Lung (tissue), 12 donors: ENCODE measurements around the gene RPRD1A. TPM values are rescaled to one million over a fixed set of nuclear protein-coding genes. Genes with fewer than 3 reads are reported as not detected.

ENCODE experiments used
- ATAC-seq: fragments of 200-7000 bp; cut with Tn5 transposase; one replicate; pipeline ENCODE4 v1.9.1; 2020; ENCODE audit warnings: moderate number of reproducible peaks; ENCODE audit not compliant: insufficient read depth, low FRiP score
- DNase-seq, 3 donors: peaks; one replicate each; pipeline ENCODE4 v3.0.0-alpha.2; 2013 to 2017
- H3K27ac ChIP-seq, 2 donors: one replicate each; pipeline ENCODE4 v1.5.1; 2013; ENCODE audit warnings: mild to moderate bottlenecking in 2 of 2, moderate library complexity in 2 of 2, control low read depth in 1 of 2, inconsistent platforms in 1 of 2, low read depth in 1 of 2, low read length in 1 of 2
- H3K27me3 ChIP-seq, 3 donors: one replicate each; pipeline ENCODE4 v1.5.1; 2013; ENCODE audit warnings: low read length in 2 of 3; ENCODE audit not compliant: control insufficient read depth in 3 of 3, insufficient read depth in 3 of 3
- H3K36me3 ChIP-seq, 4 donors: one replicate each; pipeline ENCODE4 v1.5.1; 2013; ENCODE audit warnings: low read length in 4 of 4, mild to moderate bottlenecking in 1 of 4, moderate library complexity in 1 of 4; ENCODE audit not compliant: control insufficient read depth in 4 of 4, insufficient read depth in 4 of 4
- H3K4me1 ChIP-seq, 5 donors: one replicate each; pipeline ENCODE4 v1.5.1; 2013; ENCODE audit warnings: low read length in 5 of 5, mild to moderate bottlenecking in 2 of 5, moderate library complexity in 1 of 5; ENCODE audit not compliant: control insufficient read depth in 5 of 5, insufficient read depth in 5 of 5
- H3K4me3 ChIP-seq: one replicate; pipeline ENCODE4 v1.5.1; 2013; ENCODE audit warnings: mild to moderate bottlenecking, control low read depth, moderate library complexity
- H3K9ac ChIP-seq, 2 donors: one replicate each; pipeline ENCODE4 v1.5.1; 2013; ENCODE audit warnings: low read length in 2 of 2, control low read depth in 1 of 2; ENCODE audit not compliant: insufficient read depth in 1 of 2
- H3K9me3 ChIP-seq, 4 donors: one replicate each; pipeline ENCODE4 v1.5.1; 2013; ENCODE audit warnings: low read length in 3 of 4, mild to moderate bottlenecking in 1 of 4, moderate library complexity in 1 of 4; ENCODE audit not compliant: control insufficient read depth in 4 of 4, insufficient read depth in 3 of 4
- CTCF ChIP-seq: IDR thresholded peaks from 2 replicates; pipeline ENCODE4 v1.5.1; 2012; ENCODE audit warnings: mild to moderate bottlenecking; ENCODE audit errors: control extremely low read depth, extremely low read depth
- WGBS, 2 donors: extraction: QIAGEN DNeasy Blood & Tissue Kit; methylation state at CpG; one replicate each; pipeline ENCODE4 v1.1.7; 2013; 5-methylcytosine and 5-hydroxymethylcytosine counted together
- polyA plus RNA-seq, 2 donors: library from polyadenylated mRNA; stranded (reverse); fragments of 200-250 nt; gene quantifications; one replicate each; pipeline ENCODE4 v1.2.1, GENCODE V29; 2013
- total RNA-seq, 2 donors: library from RNA; depleted of rRNA in 1 of 2; stranded (reverse); fragments of >200 nt in 1 of 2; gene quantifications; one replicate each; pipeline ENCODE4 v1.2.1, GENCODE V29; 2014 to 2021
- donor health status: control.
- donor health status: control.
- donor health status: Bipolar disorder and iron deficiency.
- donor health status: healthy.
- donor health status: DM: yes; HTN: yes; CAD: no.

Gene RPRD1A
- total and polyA plus RNA-seq, 4 donors, result 21.3 to 61.3 (median 30.5) TPM

DNA sequence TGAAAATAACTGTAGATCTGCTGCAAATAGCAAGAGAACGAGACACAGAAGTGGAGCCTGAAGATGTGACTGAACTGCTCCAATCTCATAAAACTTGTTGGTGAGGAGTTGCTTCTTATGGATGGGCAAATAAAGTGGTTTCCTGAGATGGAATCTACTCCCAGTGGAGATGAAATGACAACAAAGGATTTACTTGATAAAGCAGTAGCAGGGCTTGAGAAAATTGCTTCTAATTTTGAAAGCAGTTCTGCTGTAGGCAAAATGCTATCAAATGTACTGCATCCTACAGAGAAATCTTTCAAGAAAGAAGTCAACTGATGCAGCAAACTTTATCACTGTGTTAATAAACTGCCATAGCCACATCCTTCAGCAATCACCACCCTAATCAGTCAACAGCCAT, 44.0 kb downstream of the RPRD1A start:
- H3K27me3 ChIP-seq, result no peaks in the 10 kb centered on the region
- H3K4me1 ChIP-seq, result peaks cover 0 to 11% (median 3%) of the 10 kb centered on the region in 5 donors
- no peak for ATAC-seq
- H3K9ac ChIP-seq, result no peak overlapping the region
- WGBS, 2 donors, result 84 to 89% methylated on average over 1 of the region's 1 CpG
- no peak overlapping the region for H3K4me3 ChIP-seq
- no peak for DNase-seq
- no peaks in the 10 kb centered on the region for H3K9me3 ChIP-seq
- H3K36me3 ChIP-seq, result peaks cover 1 to 7% (median 3%) of the 10 kb centered on the region in 4 donors
- H3K27ac ChIP-seq, result no peak overlapping the region
- TF ChIP-seq CTCF, result no peak

GRCh38 chr18:36020174-36020711, 47.1 kb downstream of the RPRD1A start:
- no peak overlapping the region for H3K9ac ChIP-seq
- ATAC-seq (no peak), DNase-seq (no peak)
- no peaks in the 10 kb centered on the region for H3K27me3 ChIP-seq
- H3K4me3 ChIP-seq, result no peak overlapping the region
- H3K36me3 ChIP-seq, result peaks cover 0 to 3% (median under 1%) of the 10 kb centered on the region in 4 donors
- no peak overlapping the region for H3K27ac ChIP-seq
- peaks cover 0 to 8% (median 3%) of the 10 kb centered on the region in 5 donors for H3K4me1 ChIP-seq
- 91 to 94% methylated on average over 3 of the region's 3 CpGs for WGBS, 2 donors
- H3K9me3 ChIP-seq, result no peaks in the 10 kb centered on the region
- TF ChIP-seq CTCF, result no peak

- ATAC-seq, result no peak
- no peaks in the 10 kb centered on the region for H3K4me1 ChIP-seq
- H3K9ac ChIP-seq, result no peak overlapping the region
- no peak for DNase-seq
- no peaks in the 10 kb centered on the region for H3K27me3 ChIP-seq
- H3K36me3 ChIP-seq, result no peaks in the 10 kb centered on the region
- H3K4me3 ChIP-seq, result no peak overlapping the region
- H3K9me3 ChIP-seq, result no peaks in the 10 kb centered on the region
- WGBS, 2 donors, result 88 to 94% methylated on average over 2 of the region's 2 CpGs
- H3K27ac ChIP-seq, result no peak overlapping the region
- no peak for TF ChIP-seq CTCF
Measured at GRCh38 chr18:36017232-36017631, 50.1 kb downstream of the RPRD1A start.

DNA sequence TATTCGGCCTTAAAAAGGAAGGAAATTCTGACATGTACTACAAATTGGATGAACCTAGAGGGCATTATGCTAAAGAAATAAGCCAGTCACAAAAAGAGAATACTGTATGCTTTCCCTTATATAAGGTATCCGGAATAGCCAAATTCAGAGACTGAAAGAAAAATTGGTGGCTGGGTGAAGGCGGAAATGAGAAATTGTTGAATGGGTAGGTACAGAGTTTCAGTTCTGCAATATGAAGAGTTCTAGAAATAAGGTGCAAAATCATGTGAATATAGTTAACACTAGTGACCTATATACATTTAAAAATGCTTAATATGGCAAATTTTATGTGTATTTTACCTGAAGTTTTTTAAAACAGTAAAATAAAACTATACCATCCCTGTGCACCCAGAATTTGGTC, 51.7 kb downstream of the RPRD1A start:
- no peak for TF ChIP-seq CTCF
- H3K9me3 ChIP-seq, result no peaks in the 10 kb centered on the region
- WGBS, 2 donors, result 92 to 93% methylated on average over 3 of the region's 3 CpGs
- H3K27me3 ChIP-seq, result no peaks in the 10 kb centered on the region
- DNase-seq, result no peak
- no peaks in the 10 kb centered on the region for H3K36me3 ChIP-seq
- ATAC-seq, result no peak
- no peak overlapping the region for H3K9ac ChIP-seq
- no peaks in the 10 kb centered on the region for H3K4me1 ChIP-seq
- no peak overlapping the region for H3K27ac ChIP-seq
- H3K4me3 ChIP-seq, result no peak overlapping the region
